ENCODE measurements around the gene BAG5. TPM values are rescaled to one million over a fixed set of nuclear protein-coding genes. Genes with fewer than 3 reads are reported as not detected.

The BAG5 gene
- total RNA-seq, 1 experiment from 2014 or later, result 27.0 TPM

DNA sequence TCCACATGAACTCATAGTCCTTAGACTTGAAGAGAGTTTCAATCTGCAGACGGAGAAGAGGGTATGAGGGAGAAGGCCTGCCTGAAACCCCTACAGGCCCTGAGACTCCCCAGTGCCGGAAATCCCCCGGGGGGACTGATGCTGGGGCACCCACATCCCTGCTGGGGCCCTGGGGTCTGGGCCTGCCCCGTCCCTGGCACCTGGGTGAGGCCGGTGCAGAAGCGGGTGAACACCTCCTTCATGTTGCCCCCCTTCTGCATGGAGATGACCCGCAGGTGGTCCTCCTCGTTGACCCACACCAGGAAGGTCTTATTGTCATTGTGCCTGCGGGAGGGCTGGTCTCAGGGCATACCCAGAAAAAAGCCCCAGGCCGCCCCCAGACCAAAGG lies 42.2 kb downstream of the BAG5 start:
- intact Hi-C loops (cut with micrococcal nuclease), result no loop called here
- no TSS peak for BruUV-seq (replicated peaks)
- no peak for DNase-seq (ENCODE audit: low read depth, low spot score)
- Histone ChIP-seq H4K20me1 (ENCODE audit: insufficient read depth) (no peaks in the 10 kb centered on the region; the same call in 1 of the 2 replicates), H3K9me2 (ENCODE audit: insufficient read depth) (no peaks in the 10 kb centered on the region), H3K9me3 (ENCODE audit: control insufficient read depth in 1 of 2, insufficient read depth in 1 of 2, low read depth in 1 of 2, low read length in 2 of 2) (no peaks in the 10 kb centered on the region), H3K27me3 (ENCODE audit: insufficient read depth, low read length) (no peaks in the 10 kb centered on the region), H3K4me3 (replicated peaks in 1 of 2; ENCODE audit: low read depth in 1 of 2, low read length in 2 of 2) (peak overlapping the region; percentile 78 to 83; a peak in 2 of 4 replicates), H3K9ac (ENCODE audit: low read length) (peak overlapping the region; percentile 83; the same call in 1 of the 2 replicates), H3K36me3 (ENCODE audit: control insufficient read depth in 1 of 2, insufficient read depth in 2 of 2, low read length in 2 of 2) (peaks cover 0 to 12% of the 10 kb centered on the region in 2 experiments; a peak in 2 of 4 replicates), H3K4me2 (ENCODE audit: low read length) (peak overlapping the region; percentile 95), H3K79me2 (ENCODE audit: insufficient read depth, low read length) (peaks cover 16% of the 10 kb centered on the region; the same call in 1 of the 2 replicates), H2AFZ (ENCODE audit: low read depth, low read length, poor library complexity, severe bottlenecking) (no peak overlapping the region), H3K4me1 (ENCODE audit: control insufficient read depth in 1 of 2, insufficient read depth in 2 of 2, low read length in 2 of 2) (peaks cover 13 to 45% of the 10 kb centered on the region in 2 experiments; a peak in 3 of 4 replicates), H3K27ac (ENCODE audit: low read depth, low read length) (peak overlapping the region; percentile 73)
- ChIA-PET RAD21 (ENCODE audit: low non-redundant PET in 1 of 2, low total read pairs in 2 of 2, uncharacterized antibody in 2 of 2, unreplicated experiment in 2 of 2) (interaction anchor here in 1 of 2 experiments (0.9 kb wide), 1 partner anchor 27 kb away, joined by 5 read pairs; no protein-coding TSS in a partner anchor), POLR2A (interaction anchor here (1.2 to 3.2 kb wide), 4 partner anchors 8 to 26 kb away, joined by 5 to 12 read pairs (median 10); partner anchors contain the start of gene TRMT61A), CTCF (interaction anchor here (1.3 to 3.2 kb wide), 7 partner anchors 8 to 27 kb away, joined by 3 to 20 read pairs (median 7); partner anchors contain the start of gene TRMT61A)
- no peak for ATAC-seq
- TF ChIP-seq CBX3 (IDR thresholded peaks at IDR 0.05; ENCODE audit: low read depth), result no peak
- no peak for TF ChIP-seq ATF3 (IDR thresholded peaks at IDR 0.05)
- TF ChIP-seq, protein P1, sequence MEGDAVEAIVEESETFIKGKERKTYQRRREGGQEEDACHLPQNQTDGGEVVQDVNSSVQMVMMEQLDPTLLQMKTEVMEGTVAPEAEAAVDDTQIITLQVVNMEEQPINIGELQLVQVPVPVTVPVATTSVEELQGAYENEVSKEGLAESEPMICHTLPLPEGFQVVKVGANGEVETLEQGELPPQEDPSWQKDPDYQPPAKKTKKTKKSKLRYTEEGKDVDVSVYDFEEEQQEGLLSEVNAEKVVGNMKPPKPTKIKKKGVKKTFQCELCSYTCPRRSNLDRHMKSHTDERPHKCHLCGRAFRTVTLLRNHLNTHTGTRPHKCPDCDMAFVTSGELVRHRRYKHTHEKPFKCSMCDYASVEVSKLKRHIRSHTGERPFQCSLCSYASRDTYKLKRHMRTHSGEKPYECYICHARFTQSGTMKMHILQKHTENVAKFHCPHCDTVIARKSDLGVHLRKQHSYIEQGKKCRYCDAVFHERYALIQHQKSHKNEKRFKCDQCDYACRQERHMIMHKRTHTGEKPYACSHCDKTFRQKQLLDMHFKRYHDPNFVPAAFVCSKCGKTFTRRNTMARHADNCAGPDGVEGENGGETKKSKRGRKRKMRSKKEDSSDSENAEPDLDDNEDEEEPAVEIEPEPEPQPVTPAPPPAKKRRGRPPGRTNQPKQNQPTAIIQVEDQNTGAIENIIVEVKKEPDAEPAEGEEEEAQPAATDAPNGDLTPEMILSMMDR (IDR thresholded peaks at IDR 0.05 in 2 of 3, conservative IDR thresholded peaks at IDR 0.05 in 1 of 3; ENCODE audit: borderline replicate concordance in 1 of 3, insufficient read depth in 1 of 3, low read depth in 2 of 3, low read length in 2 of 3), result no peak
- TF ChIP-seq RAD21 (IDR thresholded peaks at IDR 0.05; ENCODE audit: low read depth), result no peak
- TF ChIP-seq ELF1 (IDR thresholded peaks at IDR 0.05; ENCODE audit: borderline replicate concordance, low read depth), result no peak
- no peak for TF ChIP-seq TCF7L2 (IDR thresholded peaks at IDR 0.05; ENCODE audit: borderline replicate concordance, extremely low read depth, insufficient read depth, insufficient read length)
- TF ChIP-seq EGR1 (IDR thresholded peaks at IDR 0.05; ENCODE audit: low read depth), result no peak
- TF ChIP-seq POLR2AphosphoS5 (IDR thresholded peaks at IDR 0.05; ENCODE audit: low read depth, low read length), result no peak
- no peak for TF ChIP-seq FOSL1 (IDR thresholded peaks at IDR 0.05; ENCODE audit: low read depth)
- no peak for TF ChIP-seq ZNF274 (IDR thresholded peaks at IDR 0.05; ENCODE audit: low read depth, low read length)
- TF ChIP-seq REST (IDR thresholded peaks at IDR 0.05; ENCODE audit: low read depth), result no peak
- no peak for TF ChIP-seq POLR2A (IDR thresholded peaks at IDR 0.05; ENCODE audit: borderline replicate concordance, extremely low read depth, insufficient read depth, insufficient read length)
- no peak for TF ChIP-seq EZH2phosphoT487 (IDR thresholded peaks at IDR 0.05; ENCODE audit: borderline replicate concordance)
- TF ChIP-seq CEBPB (IDR thresholded peaks at IDR 0.05; ENCODE audit: low read depth), result no peak
- no peak for TF ChIP-seq SIN3A (IDR thresholded peaks at IDR 0.05; ENCODE audit: low read depth)
- TF ChIP-seq SP1 (IDR thresholded peaks at IDR 0.05; ENCODE audit: low read depth), result no peak
- TF ChIP-seq, protein P2, sequence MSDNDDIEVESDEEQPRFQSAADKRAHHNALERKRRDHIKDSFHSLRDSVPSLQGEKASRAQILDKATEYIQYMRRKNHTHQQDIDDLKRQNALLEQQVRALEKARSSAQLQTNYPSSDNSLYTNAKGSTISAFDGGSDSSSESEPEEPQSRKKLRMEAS (IDR thresholded peaks at IDR 0.05), result no peak
- no peak for TF ChIP-seq ZFX (IDR thresholded peaks at IDR 0.05)
